GM12864 (cell line): Measurements from ENCODE around the gene KIF1B.

ENCODE experiments used
- DNase-seq: peaks from one replicate; pipeline ENCODE4 v3.0.0-alpha.2; 2011; ENCODE audit warnings: low read depth
- H3K4me3 ChIP-seq: 2 replicates; pipeline ENCODE4 v1.5.1; 2011; ENCODE audit warnings: mild to moderate bottlenecking, low read depth, low read length, control low read depth
- CTCF ChIP-seq: IDR thresholded peaks from 2 replicates; pipeline ENCODE4 v1.5.1; 2011; ENCODE audit warnings: low read depth, mild to moderate bottlenecking, moderate library complexity, low read length, control low read depth, inconsistent platforms; ENCODE audit errors: missing control alignments

Gene KIF1B

GRCh38 chr1:10383630-10384029 lies 173.3 kb downstream of the KIF1B start:
- H3K4me3 ChIP-seq, result no peak overlapping the region
- TF ChIP-seq CTCF, result no peak
- no peak for DNase-seq

DNA sequence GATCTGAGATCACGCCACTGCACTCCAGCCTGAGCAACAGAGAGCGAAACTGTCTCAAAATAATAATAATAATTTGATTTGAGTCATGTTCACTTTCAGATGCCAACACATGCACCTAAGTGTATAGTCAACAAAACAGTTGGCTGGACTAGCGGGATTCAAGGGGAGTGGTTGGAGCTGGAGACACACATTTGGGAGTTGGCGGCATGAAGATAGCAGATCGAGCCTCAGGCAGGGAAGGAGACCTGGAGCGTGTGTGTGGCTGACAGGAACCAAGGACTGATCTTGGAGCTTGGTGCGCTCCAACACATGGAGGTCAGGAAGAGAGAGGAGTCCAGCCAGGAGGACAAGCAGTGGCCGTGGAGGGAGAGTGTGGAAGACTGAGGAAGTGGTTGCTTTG lies 173.8 kb downstream of the KIF1B start:
- TF ChIP-seq CTCF, result no peak
- H3K4me3 ChIP-seq, result no peak overlapping the region
- DNase-seq, result no peak

GRCh38 chr1:10386761-10387676 lies 176.6 kb downstream of the KIF1B start:
- DNase-seq, result no peak
- no peak overlapping the region for H3K4me3 ChIP-seq
- TF ChIP-seq CTCF, result no peak

GRCh38 chr1:10387677-10388386 lies 177.5 kb downstream of the KIF1B start:
- H3K4me3 ChIP-seq, result no peak overlapping the region
- no peak for DNase-seq
- TF ChIP-seq CTCF, result no peak

DNA sequence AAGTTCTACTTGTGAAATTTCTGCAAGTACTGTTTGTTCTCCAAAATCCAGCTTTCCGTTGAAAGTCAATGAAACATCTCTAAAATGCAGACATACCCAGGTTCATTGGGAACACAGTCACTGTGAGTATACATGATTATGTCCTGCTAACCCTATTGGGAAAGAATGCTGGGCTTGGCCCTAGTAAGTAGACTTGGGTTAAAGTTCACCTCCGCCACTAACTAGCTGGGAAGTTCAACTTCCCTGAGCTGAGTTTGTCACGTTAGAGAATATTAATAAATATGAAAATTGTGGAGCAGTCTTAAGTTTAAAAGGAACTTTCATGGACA lies 178.0 kb downstream of the KIF1B start:
- no peak for TF ChIP-seq CTCF
- no peak for DNase-seq
- H3K4me3 ChIP-seq, result no peak overlapping the region

DNA sequence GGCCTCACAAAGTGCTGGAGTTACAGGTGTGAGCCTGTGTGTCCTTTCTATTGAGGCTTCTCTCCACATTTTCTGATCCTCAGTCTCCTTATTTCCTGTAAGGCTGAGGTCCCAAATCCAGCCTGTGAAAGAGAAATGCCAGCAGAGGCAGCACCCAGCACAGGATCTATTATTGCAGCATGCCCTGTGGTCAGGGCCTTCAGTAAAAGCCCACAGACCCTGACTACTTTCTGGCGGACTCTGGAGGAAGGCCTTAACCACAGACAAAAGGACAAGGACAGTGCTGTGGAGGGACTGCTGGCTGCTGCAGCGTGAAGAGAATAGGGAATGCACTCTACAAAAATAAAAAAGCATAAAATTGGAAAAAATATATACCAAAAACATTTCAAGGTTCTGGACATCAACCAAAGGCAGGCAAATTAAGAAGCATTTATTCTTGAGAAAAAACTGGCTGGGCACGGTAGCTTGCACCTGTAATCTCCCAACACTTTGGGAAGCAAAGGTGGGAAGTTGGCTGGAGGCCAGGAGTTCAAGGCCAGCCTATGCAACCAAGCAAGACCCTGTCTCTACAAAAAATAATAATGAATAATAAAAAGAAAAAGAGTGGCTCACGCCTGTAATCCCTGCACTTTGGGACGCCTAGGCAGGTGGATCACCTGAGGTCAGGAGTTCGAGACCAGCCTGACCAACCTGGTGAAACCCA lies 179.1 kb downstream of the KIF1B start:
- no peak for DNase-seq
- no peak for TF ChIP-seq CTCF
- no peak overlapping the region for H3K4me3 ChIP-seq
